HCT116 (cell line): ENCODE data around the gene CDK14. TPM values are rescaled to one million over a fixed set of nuclear protein-coding genes. Genes with fewer than 3 reads are reported as not detected.

ENCODE experiments used
- ATAC-seq: fragments of 200-7000 bp; cut with Tn5 transposase; 2 replicates; pipeline ENCODE4 v1.9.1; 2020; ENCODE audit warnings: mild to moderate bottlenecking, moderate library complexity
- BruUV-seq: library from RNA; stranded (reverse); fragments of 400-500 nt; replicated peaks from 2 replicates; lab custom pipeline; 2021; lab: Mats Ljungman, UMichigan
- CTCF ChIA-PET: fragments of 300-600 bp; sonication (Branson Sonifier 250); formaldehyde crosslinking; loops from one replicate; lab custom pipeline; 2021; ENCODE audit warnings: antibody characterized with exemption; lab: Charles Lee
- POLR2A ChIA-PET: fragments of 300-600, 350-600 bp; sonication (Branson Sonifier 250); formaldehyde crosslinking; loops from one replicate; lab custom pipeline; 2021; ENCODE audit warnings: antibody characterized with exemption; lab: Charles Lee
- RAD21 ChIA-PET, 2 experiments: fragments of 300-600 bp; sonication (Branson Sonifier 250); formaldehyde crosslinking; loops; one replicate each; lab custom pipeline; 2023; ENCODE audit warnings: low total read pairs in 2 of 2; ENCODE audit not compliant: uncharacterized antibody in 2 of 2, unreplicated experiment in 2 of 2, low non-redundant PET in 1 of 2; lab: Charles Lee
- DNase-seq: peaks from one replicate; pipeline ENCODE4 v3.0.0-alpha.2; 2010; ENCODE audit warnings: low read depth, low spot score
- H2AFZ ChIP-seq: fragments of 200-600 bp; shearing (Covaris generic), sonication (generic); 2 replicates; pipeline ENCODE4 v1.6.1; 2017; ENCODE audit warnings: low read depth, mixed run types, mixed read lengths, antibody characterized with exemption, low read length; ENCODE audit not compliant: poor library complexity, severe bottlenecking
- H3K27ac ChIP-seq: 2 replicates; pipeline ENCODE4 v1.5.1; 2012; ENCODE audit warnings: low read depth, low read length
- H3K27me3 ChIP-seq: fragments of 200-600 bp; sonication (generic); 2 replicates; pipeline ENCODE4 v1.6.1; 2016; ENCODE audit warnings: mixed run types, low read length, mixed read lengths; ENCODE audit not compliant: insufficient read depth
- H3K36me3 ChIP-seq, 2 experiments: fragments of 200-500 bp in 1 of 2; fragments of 200-600 bp in 1 of 2; sonication (Bioruptor generic) in 1 of 2; sonication (generic) in 1 of 2; 2 replicates each; pipeline versions ENCODE4 v1.5.1 to v1.6.1; 2014 to 2016; ENCODE audit warnings: low read length in 2 of 2, inconsistent platforms in 1 of 2, mixed read lengths in 1 of 2, mixed run types in 1 of 2; ENCODE audit not compliant: insufficient read depth in 2 of 2, control insufficient read depth in 1 of 2
- H3K4me1 ChIP-seq, 2 experiments: fragments of 200-600 bp in 1 of 2; sonication (generic) in 1 of 2; 2 replicates each; pipeline versions ENCODE4 v1.5.1 to v1.6.1; 2012 to 2017; ENCODE audit warnings: low read length in 2 of 2, inconsistent platforms in 1 of 2, mild to moderate bottlenecking in 1 of 2, mixed read lengths in 1 of 2, mixed run types in 1 of 2, moderate library complexity in 1 of 2; ENCODE audit not compliant: insufficient read depth in 2 of 2, control insufficient read depth in 1 of 2
- H3K4me2 ChIP-seq: fragments of 200-600 bp; sonication (generic); 2 replicates; pipeline ENCODE4 v1.6.1; 2017; ENCODE audit warnings: mixed run types, low read length, mixed read lengths
- H3K4me3 ChIP-seq, 2 experiments: fragments of 200-600 bp in 1 of 2; sonication (generic) in 1 of 2; replicated peaks in 1 of 2; 2 replicates each; pipeline ENCODE4 v1.5.1; 2011 to 2016; ENCODE audit warnings: low read length in 2 of 2, control low read depth in 1 of 2, low read depth in 1 of 2, mild to moderate bottlenecking in 1 of 2, mixed read lengths in 1 of 2, mixed run types in 1 of 2
- H3K79me2 ChIP-seq: fragments of 200-600 bp; sonication (generic); 2 replicates; pipeline ENCODE4 v1.6.1; 2017; ENCODE audit warnings: mild to moderate bottlenecking, mixed run types, low read length, moderate library complexity, mixed read lengths; ENCODE audit not compliant: insufficient read depth
- H3K9ac ChIP-seq: fragments of 200-600 bp; sonication (generic); 2 replicates; pipeline ENCODE4 v1.6.1; 2016; ENCODE audit warnings: low read length, mixed read lengths
- H3K9me2 ChIP-seq: fragments of 200-600 bp; sonication (generic), shearing (Covaris generic); 2 replicates; pipeline ENCODE4 v1.6.1; 2017; ENCODE audit warnings: mixed run types, mild to moderate bottlenecking, moderate library complexity; ENCODE audit not compliant: insufficient read depth
- H3K9me3 ChIP-seq, 2 experiments: fragments of 200-500 bp in 1 of 2; fragments of 200-600 bp in 1 of 2; sonication (Bioruptor generic) in 1 of 2; sonication (generic) in 1 of 2; 2 replicates each; pipeline ENCODE4 v1.6.1; 2014 to 2017; ENCODE audit warnings: low read length in 2 of 2, mixed read lengths in 2 of 2, inconsistent platforms in 1 of 2, low read depth in 1 of 2, mild to moderate bottlenecking in 1 of 2, mixed run types in 1 of 2, moderate library complexity in 1 of 2; ENCODE audit not compliant: control insufficient read depth in 1 of 2, insufficient read depth in 1 of 2
- H4K20me1 ChIP-seq: fragments of 200-600 bp; sonication (generic), shearing (Covaris generic); 2 replicates; pipeline ENCODE4 v1.6.1; 2017; ENCODE audit warnings: mixed run types, mild to moderate bottlenecking, moderate library complexity; ENCODE audit not compliant: insufficient read depth
- CBX3 ChIP-seq: IDR thresholded peaks from 2 replicates; pipeline ENCODE4 v1.6.1; 2012; ENCODE audit warnings: low read depth
- CTCF ChIP-seq, 3 experiments: fragments of 200-600 bp in 1 of 3; sonication (generic) in 1 of 3; IDR thresholded peaks in 2 of 3; conservative IDR thresholded peaks in 1 of 3; 2 replicates each; pipeline ENCODE4 v1.5.1; 2012 to 2017; ENCODE audit warnings: low read depth in 2 of 3, low read length in 2 of 3, antibody characterized with exemption in 1 of 3, borderline replicate concordance in 1 of 3, control low read depth in 1 of 3, mild to moderate bottlenecking in 1 of 3, mixed read lengths in 1 of 3, mixed run types in 1 of 3, moderate library complexity in 1 of 3; ENCODE audit not compliant: insufficient read depth in 1 of 3
- EGR1 ChIP-seq: IDR thresholded peaks from 2 replicates; pipeline ENCODE4 v1.6.1; 2012; ENCODE audit warnings: low read depth
- ELF1 ChIP-seq: IDR thresholded peaks from 2 replicates; pipeline ENCODE4 v1.6.1; 2012; ENCODE audit warnings: low read depth, borderline replicate concordance
- FOSL1 ChIP-seq: IDR thresholded peaks from 2 replicates; pipeline ENCODE4 v1.6.1; 2012; ENCODE audit warnings: low read depth
- JUND ChIP-seq: IDR thresholded peaks from 2 replicates; pipeline ENCODE4 v1.6.1; 2012
- POLR2A ChIP-seq: IDR thresholded peaks from 2 replicates; pipeline ENCODE4 v1.7.0; 2011; ENCODE audit warnings: borderline replicate concordance; ENCODE audit not compliant: insufficient read depth, insufficient read length; ENCODE audit errors: extremely low read depth
- POLR2AphosphoS5 ChIP-seq: IDR thresholded peaks from 2 replicates; pipeline ENCODE4 v1.6.1; 2011; ENCODE audit warnings: mild to moderate bottlenecking, low read depth, low read length, moderate library complexity
- REST ChIP-seq: IDR thresholded peaks from 2 replicates; pipeline ENCODE4 v1.6.1; 2012; ENCODE audit warnings: low read depth
- SIN3A ChIP-seq: IDR thresholded peaks from 2 replicates; pipeline ENCODE4 v1.6.1; 2012; ENCODE audit warnings: low read depth
- SP1 ChIP-seq: IDR thresholded peaks from 2 replicates; pipeline ENCODE4 v1.6.1; 2012; ENCODE audit warnings: low read depth
- SRF ChIP-seq: IDR thresholded peaks from 2 replicates; pipeline ENCODE4 v1.6.1; 2012; ENCODE audit warnings: low read depth
- TCF7L2 ChIP-seq: IDR thresholded peaks from 2 replicates; pipeline ENCODE4 v1.7.0; 2011; ENCODE audit warnings: borderline replicate concordance, inconsistent platforms; ENCODE audit not compliant: insufficient read depth, insufficient read length; ENCODE audit errors: extremely low read depth
- YY1 ChIP-seq: IDR thresholded peaks from 2 replicates; pipeline ENCODE4 v1.6.1; 2011; ENCODE audit warnings: low read length, low read depth, moderate library complexity, mild to moderate bottlenecking; ENCODE audit not compliant: insufficient replicate concordance; ENCODE audit errors: extremely low read depth
- ZFX ChIP-seq: fragments of 450-650 bp; IDR thresholded peaks from 2 replicates; pipeline ENCODE4 v1.6.1; 2017
- intact Hi-C: fragments of 100-400 bp; cut with micrococcal nuclease; formaldehyde crosslinking; loops from 2 replicates; pipeline ENCODE4 v1.10.0; 2022
- total RNA-seq: library from RNA; stranded (reverse); gene quantifications from one replicate; pipeline ENCODE4 v1.2.1, GENCODE V29; 2021; ENCODE audit not compliant: unreplicated experiment
- TF ChIP-seq, protein P1 (sequence below): IDR thresholded peaks from 2 replicates; pipeline ENCODE4 v1.6.1; 2012

Gene CDK14
- total RNA-seq, 1 experiment from 2014 or later, result 10.2 TPM

GRCh38 chr7:91109200-91109599 is 513.1 kb downstream of the CDK14 start:
- TF ChIP-seq, protein P1, sequence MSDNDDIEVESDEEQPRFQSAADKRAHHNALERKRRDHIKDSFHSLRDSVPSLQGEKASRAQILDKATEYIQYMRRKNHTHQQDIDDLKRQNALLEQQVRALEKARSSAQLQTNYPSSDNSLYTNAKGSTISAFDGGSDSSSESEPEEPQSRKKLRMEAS, result no peak
- TF ChIP-seq ZFX, result no peak
- TF ChIP-seq SRF, result no peak
- no peak for TF ChIP-seq POLR2AphosphoS5
- TF ChIP-seq REST, result no peak
- no peak for TF ChIP-seq POLR2A
- no peak for TF ChIP-seq TCF7L2
- TF ChIP-seq SP1, result no peak
- TF ChIP-seq CBX3, result no peak
- TF ChIP-seq YY1, result no peak
- TF ChIP-seq ELF1, result no peak
- TF ChIP-seq SIN3A, result no peak
- TF ChIP-seq CTCF (IDR thresholded peaks at IDR 0.05 in 2 of 3, conservative IDR thresholded peaks at IDR 0.05 in 1 of 3; ENCODE audit: borderline replicate concordance in 1 of 3, insufficient read depth in 1 of 3, low read depth in 2 of 3, low read length in 2 of 3), result no peak
- TF ChIP-seq EGR1, result no peak
- no peak for TF ChIP-seq FOSL1
- no peak for TF ChIP-seq JUND
- DNase-seq (no peak), ATAC-seq (no peak)
- ChIA-PET CTCF (interaction anchor here (1.0 kb wide), 1 partner anchor 19 kb away, joined by 3 read pairs; no protein-coding TSS in a partner anchor), RAD21 (no interaction called here), POLR2A (no interaction called here)
- Histone ChIP-seq H3K79me2 (no peaks in the 10 kb centered on the region), H3K27ac (no peak overlapping the region), H3K4me3 (no peak overlapping the region), H3K4me1 (no peaks in the 10 kb centered on the region), H3K9me3 (no peaks in the 10 kb centered on the region), H3K9me2 (no peaks in the 10 kb centered on the region), H2AFZ (no peak overlapping the region), H4K20me1 (no peaks in the 10 kb centered on the region), H3K36me3 (no peaks in the 10 kb centered on the region), H3K9ac (no peak overlapping the region), H3K4me2 (no peak overlapping the region), H3K27me3 (no peaks in the 10 kb centered on the region)
- BruUV-seq, result no TSS peak
- intact Hi-C loops, result no loop called here
